Putamen (tissue), 1 donor: ENCODE data around the gene ANKS1A.
"Not testable (repeated sequence)": the region's sequence is repeated elsewhere in the genome, so short reads cannot be mapped to it uniquely, and the experiment has no call there.

Experiments used
- DNase-seq: peaks from one replicate; pipeline ENCODE4 v3.0.0-alpha.2; 2016; ENCODE audit warnings: low spot score

ANKS1A gene

DNA sequence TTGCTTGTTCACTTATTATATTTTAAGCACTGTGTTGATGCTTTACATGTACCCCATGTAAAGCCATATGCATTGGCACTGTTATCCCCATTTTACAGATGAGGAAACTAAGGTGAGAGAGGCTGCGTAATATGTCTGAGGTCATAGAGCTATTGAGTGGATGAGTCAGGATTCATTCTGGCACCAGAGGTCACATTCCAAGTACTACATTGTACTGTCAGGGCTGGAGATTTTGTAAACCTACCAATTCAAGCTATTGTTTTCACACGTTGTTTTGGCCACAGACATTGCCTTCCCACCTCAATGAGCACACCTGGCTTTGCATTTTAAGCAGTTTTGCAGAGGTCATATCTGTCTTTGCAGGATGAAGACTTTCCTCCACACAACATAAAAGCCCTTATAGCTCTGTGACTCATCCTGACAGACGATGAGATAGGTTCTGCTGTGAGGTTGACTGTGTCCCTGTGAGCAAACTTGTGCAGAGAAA lies 33.2 kb downstream of the ANKS1A start:
- no peak for DNase-seq

DNA sequence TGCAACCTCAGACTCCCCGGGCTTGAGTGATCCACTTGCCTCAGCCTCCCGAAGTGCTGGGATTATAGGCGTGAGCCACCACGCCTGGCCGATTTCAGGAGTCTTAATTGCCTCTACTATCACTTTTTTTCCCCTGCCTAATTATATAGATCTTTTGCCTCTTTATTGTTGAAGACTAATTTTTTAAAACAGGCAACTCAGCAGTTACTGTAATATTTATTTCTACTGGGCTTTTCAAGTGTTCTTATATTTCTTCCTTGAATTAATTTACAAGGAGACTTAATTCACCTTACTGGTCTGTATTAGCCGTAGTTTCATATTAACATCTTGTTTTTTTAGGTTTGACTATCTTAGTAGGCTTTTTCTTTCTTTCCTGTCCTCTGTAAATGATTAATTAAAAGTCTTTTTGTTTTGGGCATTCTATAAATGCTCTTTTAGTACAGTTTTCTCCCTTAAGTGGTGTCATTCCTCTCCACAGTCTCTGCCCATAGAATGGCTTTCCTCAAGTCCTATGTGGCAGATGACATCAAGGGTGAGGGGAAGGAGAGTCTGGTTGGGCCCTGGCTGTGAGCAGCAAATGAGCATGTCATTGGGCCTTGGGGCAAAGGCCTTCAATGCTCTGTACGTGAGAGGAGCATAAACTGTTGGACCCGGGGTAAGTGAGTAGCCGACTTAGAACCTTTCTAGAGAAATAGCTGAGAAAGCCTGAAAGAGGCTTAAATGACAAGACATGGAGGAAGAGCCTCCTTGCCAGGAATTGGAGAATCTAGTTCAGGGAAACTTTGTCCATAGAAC lies 36.0 kb downstream of the ANKS1A start:
- no peak for DNase-seq

DNA sequence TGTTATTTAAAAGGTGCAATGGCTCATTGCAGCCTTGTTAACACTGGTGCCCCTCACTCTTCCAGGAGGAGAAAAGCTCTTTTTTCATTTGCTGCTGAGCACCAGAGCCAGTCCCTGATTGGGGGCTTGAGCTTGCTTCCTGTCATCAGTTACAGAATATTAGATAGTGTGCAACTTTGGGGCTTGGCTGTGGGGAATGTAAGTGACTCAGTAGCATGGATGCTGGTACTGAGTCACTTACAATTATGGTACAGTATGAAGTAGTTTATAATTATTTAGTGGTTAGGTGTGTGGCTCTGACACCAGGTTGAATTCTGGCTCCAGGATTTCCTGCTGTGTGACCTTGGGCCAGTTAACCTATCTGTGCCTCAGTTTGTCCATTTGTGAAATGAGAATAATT lies 37.6 kb downstream of the ANKS1A start:
- no peak for DNase-seq

DNA sequence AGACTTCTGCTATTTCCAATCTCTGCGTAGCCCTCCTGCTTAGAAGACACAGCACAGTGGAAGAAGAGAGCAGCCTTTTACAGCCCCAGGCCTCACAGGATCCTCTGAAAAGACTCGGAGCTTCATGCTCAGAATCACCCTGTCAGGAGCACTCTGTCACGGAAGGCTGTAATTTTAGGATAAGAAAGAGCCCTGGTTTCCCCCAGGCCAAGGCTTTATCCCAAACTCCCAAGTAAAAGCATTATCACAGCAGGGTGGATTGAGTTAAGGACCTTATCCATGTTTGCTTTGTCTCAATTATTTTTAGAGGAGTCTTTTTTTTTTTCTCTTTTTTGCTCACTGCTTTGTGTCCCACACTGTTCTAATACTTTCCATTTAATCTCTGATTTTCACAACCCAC lies 39.2 kb downstream of the ANKS1A start:
- no peak for DNase-seq

DNA sequence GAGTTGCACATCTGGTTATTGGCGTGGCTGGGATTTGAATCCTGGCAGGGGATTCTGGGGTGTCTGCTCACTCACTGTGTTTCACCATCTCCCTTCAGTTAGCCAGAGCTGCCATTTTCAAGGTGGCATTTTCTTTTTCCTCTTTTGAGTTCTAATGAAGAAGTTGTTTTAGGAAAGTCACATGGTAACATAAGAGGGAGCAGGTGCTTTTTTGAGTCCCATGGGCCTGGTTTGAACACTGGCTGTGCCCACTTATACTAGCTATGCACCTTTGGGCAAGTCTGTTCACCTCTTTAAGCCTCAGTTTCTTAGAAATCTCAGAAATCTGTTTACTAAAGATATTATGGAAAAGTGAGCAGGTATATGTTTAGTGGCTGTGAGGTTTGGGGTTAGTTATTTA lies 39.6 kb downstream of the ANKS1A start:
- DNase-seq = no peak

DNA sequence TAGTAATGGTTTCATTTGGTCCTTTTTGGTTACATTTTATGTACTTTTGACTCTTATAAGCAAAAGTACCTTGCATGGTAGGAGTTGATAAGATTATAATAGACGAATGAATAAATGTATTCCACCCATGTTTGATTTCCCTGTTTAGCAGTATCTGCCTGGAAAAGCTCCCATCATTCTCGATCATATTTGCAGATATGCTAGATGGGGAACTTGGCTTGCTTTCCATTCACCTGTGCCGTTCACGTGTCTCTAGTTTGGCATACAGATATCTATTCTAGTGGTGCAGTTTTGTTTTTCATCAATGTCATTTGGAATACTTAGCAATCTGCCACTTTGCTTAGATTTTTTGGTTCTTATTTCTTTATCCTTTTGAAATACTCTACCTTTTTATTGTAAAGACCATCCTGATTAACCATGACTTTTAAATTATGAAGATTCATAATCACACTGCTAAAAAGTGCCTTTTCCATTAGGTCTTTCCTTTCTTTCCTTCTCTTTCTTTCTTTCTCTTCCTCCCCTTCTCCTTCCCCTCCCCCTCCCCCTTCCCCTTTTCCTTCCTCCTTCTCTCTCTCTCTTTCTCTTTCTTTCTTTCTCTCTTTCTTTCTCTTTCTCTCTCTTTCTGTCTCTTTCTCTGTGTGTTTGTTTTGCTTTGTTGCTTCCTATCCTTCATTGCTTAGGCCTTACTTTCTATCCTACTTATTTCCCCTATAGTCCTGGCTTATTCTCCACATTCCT lies 40.4 kb downstream of the ANKS1A start:
- peak; percentile 51 for DNase-seq

DNA sequence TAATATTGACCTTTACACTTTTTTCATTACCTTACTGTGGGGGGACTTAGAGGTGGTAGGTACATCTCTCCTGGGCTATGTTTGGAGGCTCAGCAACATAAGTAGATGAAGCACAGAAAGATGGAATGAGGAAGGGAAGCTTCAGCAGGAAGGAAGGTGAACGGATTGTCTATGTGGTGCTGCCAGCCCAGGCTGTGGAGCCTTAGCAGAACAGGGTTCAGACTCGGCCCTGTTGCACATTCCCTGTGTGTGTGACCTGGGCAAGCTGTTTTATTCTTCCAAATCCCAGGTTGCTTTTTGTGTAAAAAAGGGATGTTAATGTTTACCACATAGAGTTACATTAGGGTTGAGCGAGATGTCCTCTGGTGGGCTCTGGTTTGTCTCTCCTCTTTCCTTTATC lies 41.2 kb downstream of the ANKS1A start:
- no peak for DNase-seq

DNA sequence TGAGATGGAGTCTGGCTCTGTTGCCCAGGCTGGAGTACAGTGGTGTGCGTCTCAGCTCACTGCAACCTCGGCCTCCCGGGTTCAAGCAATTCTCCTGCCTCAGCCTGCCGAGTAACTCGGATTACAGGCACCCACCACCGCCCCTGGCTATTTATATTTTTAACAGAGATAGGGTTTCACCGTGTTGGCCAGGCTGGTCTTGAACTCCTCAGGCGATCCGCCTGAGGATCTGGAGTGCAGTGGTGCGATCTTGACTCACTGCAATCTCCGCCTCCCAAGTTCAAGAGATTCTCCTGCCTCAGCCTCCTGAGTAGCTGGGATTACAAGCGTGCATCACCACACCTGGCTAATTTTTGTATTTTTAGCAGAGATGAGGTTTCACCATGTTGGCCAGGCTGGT lies 43.1 kb downstream of the ANKS1A start:
- not testable (repeated sequence) for DNase-seq

DNA sequence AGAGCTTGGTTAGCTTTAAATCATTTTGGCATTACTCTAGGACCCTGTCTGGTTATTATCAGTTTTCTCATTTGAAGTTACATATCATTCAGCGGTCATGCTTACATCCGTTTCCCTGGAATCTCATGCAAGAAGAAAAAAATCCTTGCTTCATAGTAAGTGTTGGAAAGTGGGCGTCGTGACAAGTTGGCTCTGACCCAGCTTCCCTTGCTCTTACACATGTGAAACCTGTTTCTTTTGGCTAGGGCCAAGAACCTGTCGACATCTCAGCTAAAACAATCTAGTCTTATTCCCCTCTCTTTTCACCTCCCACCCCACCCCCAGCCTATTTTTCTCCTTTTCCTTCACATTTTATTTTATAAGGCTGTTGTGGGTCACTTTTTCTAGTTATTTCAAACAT lies 45.5 kb downstream of the ANKS1A start:
- peak; percentile 32 for DNase-seq

DNA sequence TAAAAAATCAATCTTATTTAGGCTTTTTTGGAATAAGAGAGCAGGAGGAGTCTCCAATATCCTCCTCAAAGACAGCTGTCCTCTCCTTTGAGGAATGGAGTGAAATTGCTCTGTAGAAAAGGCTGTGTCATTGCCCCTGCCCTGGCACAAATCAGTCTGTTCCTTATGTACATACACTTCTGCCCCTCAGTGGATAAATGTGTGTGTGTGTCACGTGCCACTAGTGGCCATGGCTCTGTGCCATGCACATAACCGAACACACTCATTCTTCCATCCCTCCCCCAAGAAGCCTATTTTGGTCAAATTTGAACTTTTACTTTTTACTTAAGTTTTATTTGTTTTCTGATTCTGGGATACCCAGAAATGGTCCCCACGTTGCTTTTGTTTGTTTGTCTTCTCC lies 49.2 kb downstream of the ANKS1A start:
- DNase-seq = no peak

DNA sequence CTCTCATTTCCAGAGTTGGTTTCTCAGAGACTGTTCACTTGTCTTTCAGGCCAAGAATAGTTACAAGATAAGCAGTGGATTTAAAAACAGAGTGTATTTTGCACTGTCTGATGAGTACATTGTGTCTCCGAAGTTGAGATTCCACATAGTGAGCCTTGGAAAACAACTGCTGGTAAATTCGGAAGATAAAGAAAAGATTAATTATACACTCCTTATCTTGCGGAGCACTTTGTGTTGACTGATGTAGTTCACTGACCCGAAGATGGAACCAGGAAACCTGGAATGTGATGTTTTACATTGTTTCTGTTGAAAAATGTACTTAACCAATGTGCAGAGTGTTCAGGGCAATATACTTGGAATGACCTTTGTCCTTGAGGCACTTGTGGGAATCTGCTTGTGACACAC lies 51.0 kb downstream of the ANKS1A start:
- no peak for DNase-seq

DNA sequence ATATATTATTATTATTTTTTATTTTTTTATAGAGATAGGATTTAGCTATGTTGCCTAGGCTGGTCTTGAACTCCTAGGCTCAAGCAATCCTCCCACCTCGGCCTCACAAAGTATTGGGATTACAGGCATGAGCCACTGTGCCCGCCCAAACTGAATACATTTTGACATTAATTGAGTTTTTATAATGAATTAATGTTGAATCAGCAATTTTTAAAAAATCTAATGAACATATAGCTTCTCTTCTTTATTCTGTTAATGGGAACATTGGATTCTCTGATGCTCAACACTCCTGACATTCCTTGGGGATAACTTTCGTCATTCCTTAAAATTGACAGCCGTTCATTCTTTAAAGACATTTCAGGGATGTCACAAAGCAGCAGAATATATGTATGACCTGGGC lies 52.4 kb downstream of the ANKS1A start:
- no peak for DNase-seq

DNA sequence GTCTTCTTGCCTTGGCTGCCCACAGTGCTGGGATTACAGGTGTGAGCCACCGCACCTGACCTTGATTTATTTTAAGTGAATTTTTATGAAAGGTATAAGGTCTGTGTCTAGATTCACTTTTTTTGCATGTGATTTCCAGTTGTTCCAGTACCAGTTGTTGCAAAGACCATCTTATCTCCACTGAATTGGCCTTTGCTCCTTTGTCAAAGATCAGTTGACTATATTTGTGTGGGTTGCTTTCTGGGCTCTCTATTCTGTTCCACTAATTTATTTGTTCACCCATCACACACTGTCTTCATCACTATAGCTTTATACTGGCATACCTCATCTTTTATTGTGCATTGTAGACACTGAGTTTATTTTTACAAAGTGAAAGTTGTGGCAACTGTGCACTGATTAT lies 56.3 kb downstream of the ANKS1A start:
- DNase-seq = no peak

DNA sequence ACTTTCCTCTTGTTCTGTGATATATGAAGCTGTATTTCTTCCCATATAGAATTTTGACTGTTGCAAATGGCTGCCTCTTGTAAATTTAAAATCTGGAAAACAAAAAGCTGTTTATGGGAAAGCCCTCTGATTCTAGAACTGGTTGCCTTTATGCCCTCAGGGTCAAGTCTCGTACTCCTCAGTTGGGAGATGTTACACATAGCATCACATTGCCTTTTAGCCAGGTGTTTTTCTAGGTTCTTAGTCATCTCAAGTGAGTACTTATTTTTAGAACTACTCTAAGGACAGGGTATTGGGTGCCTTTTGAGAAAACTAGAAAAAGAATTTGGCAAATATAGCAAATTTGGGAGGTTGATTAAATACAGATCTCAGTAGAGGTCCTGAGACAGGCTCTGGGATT lies 58.5 kb downstream of the ANKS1A start:
- DNase-seq = no peak

DNA sequence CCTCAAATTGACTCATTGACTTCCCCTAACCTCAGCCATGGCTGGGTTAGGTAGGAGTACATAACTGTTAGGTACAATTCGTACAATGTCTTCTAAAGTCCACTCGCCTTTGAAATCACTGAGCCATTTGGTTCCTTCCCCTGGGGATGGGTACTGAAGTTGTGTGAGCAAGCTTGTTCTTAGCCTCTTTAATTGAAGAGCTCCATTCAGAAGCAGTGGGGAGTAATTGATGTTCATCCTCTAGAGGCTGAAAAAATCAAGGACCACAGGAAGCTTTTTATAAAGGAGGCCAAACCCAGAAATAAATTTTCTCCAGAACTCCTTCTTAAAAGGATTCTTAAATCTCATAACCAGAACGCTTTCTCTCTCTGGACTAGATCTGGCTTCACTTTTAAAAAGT lies 60.6 kb downstream of the ANKS1A start:
- DNase-seq = no peak

DNA sequence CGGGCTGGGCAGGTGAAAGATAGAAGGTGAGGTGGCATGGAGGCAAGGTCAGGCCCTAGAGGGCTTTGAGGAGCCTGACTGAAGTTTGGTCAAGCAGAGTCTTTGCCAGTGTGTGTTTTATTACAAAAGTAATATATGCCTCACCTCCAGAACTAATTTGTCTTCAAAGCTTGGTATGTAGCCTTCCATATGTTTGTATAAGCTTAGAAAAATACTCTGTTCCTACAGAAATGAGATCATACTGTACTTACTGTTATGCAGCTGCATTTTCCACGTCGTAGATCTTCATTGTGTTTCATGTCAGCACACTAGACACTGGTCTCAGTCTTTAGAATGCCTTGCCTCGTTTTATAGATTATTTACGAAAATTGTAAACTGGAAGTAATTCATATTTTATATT lies 61.8 kb downstream of the ANKS1A start:
- no peak for DNase-seq

DNA sequence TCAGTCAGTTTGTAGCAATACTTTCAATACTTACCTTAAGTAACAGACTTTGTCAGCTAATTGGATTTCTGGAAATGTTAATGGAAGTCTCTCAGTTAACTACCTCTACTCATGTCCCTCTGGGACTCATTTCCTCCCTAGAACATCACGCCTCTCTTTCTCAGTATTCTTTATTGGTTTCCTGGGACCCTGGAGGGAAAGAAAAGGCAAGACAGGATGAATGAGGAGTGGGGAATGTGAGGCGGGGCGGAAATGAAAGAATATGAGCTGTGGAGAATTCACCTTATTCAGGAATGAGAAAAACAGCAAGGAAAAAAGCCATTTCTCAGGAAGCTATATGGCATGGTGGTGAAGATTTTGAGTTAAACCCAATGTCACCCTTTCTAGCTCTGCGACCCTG lies 62.7 kb downstream of the ANKS1A start:
- no peak for DNase-seq

DNA sequence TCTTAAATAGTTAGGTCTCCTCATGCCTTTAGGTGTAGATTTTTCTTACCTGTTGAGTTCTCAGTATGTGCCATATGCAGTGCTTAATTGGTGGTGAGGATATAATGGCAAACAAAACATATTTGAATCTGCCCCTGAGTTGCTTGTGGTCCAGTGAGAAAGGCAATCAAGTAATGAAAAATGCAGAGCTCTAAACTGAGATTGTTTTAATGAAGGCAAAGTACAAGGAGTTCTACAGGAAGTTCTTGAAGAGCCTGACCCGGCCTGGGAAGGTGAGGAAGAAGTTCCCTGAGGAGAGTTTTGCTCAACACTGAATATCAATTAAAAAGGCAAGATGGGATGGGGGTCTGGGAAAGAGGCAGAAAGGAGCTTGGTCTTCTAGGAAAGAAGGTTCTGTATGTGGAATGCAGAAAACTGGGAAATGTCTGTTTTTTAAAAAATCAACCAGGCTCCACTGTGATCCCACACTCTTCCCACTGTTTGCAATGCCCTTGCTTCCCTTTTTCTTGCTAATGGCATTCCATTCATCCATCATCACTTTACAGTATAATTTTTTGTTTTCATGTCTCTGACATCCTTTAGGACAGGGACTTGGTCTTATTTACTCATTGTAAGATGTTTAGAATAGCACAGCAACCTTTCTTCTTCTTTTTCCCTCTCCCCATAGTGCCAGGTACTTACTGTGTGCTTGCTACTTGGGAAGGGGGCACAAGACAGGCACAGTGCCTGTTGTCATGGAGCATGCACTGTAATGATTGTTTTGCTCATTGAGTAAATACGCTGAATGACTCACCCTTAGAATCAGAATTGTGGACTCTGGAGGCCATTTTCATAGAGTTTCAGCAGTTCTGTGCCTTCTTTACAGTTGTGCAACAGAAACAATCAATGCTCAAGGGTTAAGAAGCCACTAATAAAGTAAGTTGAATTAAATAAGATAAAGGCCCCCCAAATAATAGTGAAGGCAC lies 64.3 kb downstream of the ANKS1A start:
- DNase-seq = no peak

DNA sequence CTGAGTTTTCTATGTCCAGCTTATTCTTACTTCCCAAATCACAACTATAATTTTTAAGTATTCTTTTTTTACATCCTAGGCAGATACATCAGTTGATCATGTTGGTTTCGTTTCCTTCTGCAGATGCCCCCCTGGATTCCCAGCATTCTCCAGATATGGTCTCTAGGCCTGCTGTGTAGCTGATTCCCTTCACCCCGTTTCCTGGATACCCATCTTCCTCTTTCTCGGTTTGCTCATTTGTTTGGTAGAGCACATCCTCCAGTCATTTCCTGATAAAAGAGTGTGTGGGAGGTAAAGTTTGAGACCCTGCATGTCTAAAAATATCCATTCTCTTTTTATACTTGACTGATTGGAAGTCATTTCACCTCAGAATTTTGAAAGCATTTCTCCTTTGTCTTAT lies 66.4 kb downstream of the ANKS1A start:
- peak; percentile 34 for DNase-seq

DNA sequence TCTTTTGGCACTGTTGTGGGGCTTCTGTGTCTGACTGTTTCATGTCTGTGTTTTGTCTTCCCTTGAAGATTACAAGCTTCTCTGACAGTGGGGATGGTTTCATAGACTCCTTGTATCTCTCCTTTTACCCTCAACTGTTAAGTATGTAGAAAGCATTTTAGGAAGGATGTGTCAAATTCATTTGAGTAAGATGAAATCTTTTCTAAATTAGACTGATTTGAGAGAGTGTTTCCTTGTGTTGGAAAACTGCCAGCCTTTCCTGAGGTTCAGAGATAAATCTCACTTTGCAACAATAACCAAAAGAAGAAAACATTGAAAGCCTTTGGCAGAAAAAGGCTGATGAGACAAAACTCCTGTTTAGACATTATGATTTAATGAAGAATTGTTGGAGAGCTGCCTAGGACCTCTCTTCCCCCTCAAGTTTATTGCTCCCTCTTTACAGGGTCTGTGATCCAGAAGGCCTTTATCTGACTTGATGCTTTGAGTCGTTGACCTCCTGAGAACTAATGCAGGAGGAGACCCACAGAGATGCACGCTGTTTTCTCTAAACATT lies 68.3 kb downstream of the ANKS1A start:
- no peak for DNase-seq

DNA sequence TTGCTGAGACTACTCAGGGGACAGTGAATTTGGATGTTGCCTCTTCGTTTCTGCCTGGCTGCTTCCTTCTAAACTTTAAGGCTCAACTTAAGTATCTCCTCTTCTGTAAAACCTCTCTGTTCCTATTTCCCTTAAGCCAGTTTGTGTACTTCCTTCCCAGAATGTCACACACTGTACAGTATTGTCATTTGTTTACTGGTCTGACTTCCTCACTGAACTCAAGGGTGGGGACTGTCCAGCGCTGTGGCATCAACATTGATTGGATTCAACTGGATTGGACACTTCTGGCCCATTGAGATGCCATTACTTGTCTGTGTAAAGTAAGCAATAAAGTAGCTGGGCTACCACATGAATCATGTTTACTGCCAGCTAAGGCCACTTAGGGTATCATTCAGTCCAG lies 69.7 kb downstream of the ANKS1A start:
- DNase-seq = no peak

DNA sequence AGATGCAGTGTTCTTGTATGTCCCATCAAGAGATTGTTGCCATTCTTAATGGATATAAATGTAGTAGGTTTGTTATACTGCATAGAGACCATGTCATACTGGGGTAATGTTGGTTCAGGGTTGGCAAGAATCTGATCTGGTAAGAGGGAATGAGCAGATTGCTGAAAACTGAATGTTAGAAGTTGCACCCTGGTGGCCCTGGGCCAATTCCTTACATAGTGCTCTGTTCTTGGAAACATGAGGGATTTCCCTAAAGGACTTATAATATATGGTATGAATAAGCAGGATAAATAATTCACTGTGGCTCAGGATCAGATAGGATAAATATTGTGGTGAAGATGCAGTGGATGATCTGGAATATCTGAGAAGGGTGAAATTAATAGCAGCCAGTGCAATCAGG lies 70.2 kb downstream of the ANKS1A start:
- no peak for DNase-seq
